Measurements from ENCODE around the gene HSPA4L.
A peak's percentile ranks its signal among the peaks of the same experiment; 100 is the strongest.

Gene HSPA4L

GRCh38 chr4:127782275-127783025 is at the start of gene HSPA4L:
Gene HSPA4L (plus strand): TSS chr4:127782322. CDS start chr4:127782551, 229 bp downstream.
- DNase-seq: peak; percentile 13

GRCh38 chr4:127732623-127733328 is 49.3 kb upstream of the HSPA4L start:
- DNase-seq: peak; percentile 41

- DNase-seq: no peak
Observed at GRCh38 chr4:127734976-127735375, 47.1 kb upstream of the HSPA4L start.

DNA sequence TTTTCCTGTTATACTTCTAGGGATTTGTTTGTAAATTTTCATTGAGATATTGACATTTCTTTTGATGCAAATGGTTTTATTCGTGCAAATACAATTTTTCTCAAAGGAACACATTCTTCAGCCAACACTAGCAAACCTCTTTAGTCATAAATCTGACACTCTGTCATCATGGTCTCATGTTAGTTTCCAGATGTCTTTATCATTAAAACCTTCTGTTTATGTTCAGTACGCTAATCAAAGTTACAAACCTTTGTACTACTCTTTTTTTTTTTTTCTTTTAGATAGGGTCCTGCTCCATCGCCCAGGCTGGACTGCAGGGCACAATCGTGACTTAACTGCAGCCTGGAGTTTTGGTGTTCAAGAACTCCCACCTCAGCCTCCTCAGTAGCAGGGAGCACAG is 44.8 kb upstream of the HSPA4L start:
- no peak for DNase-seq

DNA sequence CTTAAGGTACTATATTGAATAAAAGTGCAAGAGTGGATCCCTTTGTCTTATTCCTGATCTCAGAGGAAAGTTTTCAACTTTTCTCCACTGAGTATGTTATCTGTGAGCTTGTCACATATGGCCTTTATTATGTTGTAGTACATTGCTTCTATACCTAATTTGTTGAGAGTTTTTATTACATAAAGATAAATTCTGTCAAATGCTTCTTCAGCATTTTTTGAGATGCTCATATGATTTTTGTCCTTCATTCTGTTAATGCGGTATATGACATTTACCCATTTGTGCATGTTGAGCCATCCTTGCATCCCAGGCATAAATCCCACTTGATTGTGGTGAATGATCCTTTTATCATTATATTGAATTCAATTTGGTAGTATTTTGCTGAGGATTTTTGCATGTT is 40.9 kb upstream of the HSPA4L start:
- DNase-seq: no peak

DNA sequence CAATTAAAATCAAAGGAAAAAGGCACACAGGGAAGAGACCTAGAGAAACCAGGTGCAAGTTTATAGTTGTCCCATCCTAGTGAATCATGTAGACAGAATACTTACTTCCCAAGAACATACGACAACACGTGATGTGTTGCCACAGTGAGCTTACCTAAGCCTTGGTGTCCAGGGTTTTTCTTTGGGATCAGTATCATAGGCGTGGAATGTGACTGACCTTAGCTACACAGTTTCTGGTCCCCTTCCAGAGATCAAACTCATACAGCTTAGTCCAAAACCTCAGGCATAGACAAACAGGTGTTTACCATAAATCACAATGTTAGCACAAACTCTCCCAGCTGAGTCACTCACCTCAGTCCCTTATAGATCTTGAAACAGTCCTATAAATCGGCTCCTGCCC is 34.2 kb upstream of the HSPA4L start:
- no peak for DNase-seq

GRCh38 chr4:127748957-127749356 is 33.2 kb upstream of the HSPA4L start:
- DNase-seq: no peak

DNA sequence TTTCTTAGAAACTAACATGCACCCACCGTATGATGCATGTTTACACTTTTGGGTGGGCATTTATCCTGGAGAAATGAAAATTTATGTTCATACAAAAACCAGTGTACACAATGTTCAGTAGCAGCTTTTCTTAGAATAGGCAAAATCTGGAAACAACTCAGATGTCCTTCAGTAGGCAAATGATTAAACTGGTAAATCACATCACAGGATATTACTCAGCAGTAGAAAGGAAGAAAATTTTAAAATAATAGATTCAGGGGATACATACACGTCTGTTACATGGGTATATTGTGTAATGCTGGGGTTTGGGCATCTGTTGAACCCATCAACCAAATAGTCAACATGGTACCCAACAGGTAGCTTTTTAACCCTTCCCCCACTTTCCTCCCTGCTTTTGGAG is 25.2 kb upstream of the HSPA4L start:
- no peak for DNase-seq

- DNase-seq: no peak
Observed at GRCh38 chr4:127759228-127759820, 22.8 kb upstream of the HSPA4L start.

DNA sequence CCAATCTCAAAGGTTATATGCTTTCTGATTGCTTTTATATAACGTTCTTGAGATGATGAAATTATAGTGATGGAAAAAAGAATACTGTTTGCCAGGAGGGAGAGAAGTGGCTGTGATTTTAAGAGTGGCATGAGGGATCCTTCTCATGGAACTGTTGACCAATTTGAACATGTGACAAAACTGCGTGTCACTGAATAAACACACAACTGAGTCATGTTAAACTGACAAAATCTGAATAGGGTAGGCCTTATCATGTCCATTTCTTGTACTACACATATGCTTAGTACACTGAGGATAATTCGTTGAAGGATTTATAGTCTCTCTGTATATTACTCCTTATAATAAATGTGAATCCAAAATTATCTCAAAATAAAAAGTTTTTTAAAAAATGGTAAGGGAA is 22.2 kb upstream of the HSPA4L start:
- no peak for DNase-seq

- no peak for DNase-seq
Observed at GRCh38 chr4:127771535-127772275, 10.4 kb upstream of the HSPA4L start.

- DNase-seq: peak; percentile 6
Observed at GRCh38 chr4:127772769-127773671, 9.1 kb upstream of the HSPA4L start.

DNA sequence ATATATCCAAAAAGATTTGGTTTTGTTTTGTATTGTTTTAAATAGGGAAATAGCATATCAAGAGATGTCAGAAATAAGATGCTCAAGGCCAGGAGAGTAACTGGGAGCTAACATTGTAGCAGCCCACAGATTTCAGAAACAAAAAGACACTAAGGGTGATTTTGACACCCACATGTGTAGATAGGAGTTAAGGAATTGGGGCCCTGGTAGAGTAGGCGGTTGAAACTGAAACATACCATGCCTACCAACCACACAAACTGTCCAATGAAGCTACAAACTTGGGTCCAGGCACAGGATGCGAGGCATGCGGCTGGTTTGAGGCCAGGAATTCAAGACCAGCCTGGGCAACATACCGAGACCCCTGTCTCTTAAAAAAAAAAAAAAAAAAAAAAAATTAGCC is 6.3 kb upstream of the HSPA4L start:
- DNase-seq: no peak

DNA sequence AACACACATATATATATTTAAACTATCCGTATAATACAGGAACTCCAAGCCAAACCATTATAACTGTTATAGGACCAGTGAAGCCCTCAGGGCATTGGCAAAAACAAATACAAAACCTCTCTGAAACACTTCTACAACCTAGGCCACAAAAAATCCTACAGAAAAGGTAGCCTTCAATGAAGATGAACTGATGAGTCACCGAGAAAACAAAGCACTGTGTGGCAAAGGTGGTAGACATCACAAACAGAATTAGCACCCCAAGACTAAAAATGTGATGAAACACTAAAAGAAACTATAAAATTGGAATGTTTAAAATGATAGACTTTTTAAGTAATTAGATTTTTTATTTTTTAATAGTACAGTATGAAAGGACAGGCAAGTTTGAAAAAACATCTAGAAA is 5.5 kb upstream of the HSPA4L start:
- DNase-seq: no peak

DNA sequence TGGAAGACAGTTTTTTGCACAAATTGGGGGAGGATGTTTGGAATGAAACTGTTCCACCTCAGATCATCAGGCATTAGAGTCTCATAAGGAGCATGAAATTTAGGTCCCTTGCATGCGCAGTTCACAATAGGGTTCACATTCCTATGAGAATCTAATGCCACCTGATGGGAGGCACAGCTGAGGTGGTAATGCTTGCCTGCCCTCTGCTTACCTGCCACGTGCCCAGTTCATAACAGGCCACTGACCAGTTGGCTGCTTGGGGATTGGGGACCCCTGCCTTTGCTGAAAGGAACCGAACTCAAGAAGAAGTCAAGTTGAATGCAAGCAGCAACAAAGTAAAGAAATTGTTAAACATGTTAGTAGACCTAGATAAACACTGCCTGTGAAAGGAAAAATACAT is 4.6 kb upstream of the HSPA4L start:
- no peak for DNase-seq

DNA sequence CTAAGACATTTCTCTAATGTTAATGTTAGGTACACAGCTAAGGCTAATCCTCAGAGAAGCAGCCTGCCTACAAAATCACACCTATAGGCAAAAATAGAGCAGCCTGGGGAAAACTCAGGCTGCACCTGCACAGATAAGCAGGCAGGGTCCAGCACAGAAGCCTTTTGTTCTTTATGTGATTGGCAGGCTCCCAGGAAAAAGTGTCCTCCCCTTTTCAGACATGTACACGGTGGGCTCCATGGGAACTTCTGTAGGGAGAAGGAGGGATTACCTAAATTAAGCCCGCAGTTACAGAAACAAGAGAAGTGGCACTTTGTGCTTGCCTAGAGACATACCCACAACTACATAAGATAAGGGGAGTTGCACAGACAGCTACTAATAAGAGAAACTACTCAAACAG is 4.0 kb upstream of the HSPA4L start:
- peak; percentile 3 for DNase-seq

- DNase-seq: no peak
Observed at GRCh38 chr4:127780598-127780997, 1.5 kb upstream of the HSPA4L start.

GRCh38 chr4:127781300-127782024 is 660 bp upstream of the HSPA4L start:
- no peak for DNase-seq

DNA sequence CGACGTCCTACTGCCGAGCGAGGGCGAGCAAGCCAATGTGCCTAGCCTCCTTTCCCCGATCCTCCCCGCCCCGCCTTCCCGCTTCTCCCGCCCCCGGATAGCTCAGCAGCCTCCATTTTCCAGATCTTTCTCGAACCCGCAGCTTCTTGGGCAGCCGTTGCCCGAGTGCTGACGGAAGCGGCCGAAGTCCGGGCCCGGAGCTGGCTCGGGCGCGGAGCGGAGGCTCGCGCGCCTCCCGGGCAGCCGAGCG is 172 bp upstream of the HSPA4L start:
- peak; percentile 65 for DNase-seq

DNA sequence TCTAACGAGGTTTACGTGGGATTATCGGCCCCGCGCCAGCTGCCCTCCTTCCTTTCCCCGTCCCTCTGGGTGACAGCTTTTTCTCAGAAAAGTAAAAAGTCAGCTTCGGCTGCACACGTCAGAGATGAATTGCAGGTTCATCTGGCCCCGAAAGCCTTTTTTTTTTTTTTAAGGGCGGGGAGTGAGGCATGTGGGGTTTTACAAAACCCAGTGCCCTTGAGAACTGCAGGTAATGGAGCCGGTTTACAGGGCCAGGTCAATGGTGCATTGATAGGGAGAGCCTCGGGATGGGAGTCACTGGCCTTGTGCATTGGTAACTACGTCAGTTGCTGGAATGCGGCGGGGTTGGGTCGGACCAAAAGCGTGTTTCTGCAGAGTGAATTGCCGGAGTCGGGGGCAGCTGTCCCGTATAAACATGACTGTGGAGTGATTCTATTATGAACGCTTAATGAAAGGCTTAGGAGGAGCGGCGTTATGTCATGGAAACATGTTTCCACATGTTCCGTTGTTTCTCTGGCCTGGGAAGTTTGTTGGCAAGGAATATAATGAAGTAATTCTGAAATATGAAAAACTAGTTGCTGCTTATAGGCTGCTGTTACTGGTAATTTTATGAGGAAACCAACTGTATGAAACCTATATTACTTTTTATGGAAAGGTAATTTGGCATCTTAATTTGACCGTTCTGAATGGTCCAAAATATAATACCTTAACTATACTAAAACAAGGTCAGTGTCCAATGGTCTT is 1.1 kb downstream of the HSPA4L start:
- DNase-seq: peak; percentile 28

Data from NCI-H2227 treated with DMSO at 0.1 percent for 48 hours (cell line).